Measurements from ENCODE around the gene ZNHIT6.

ZNHIT6 gene

DNA sequence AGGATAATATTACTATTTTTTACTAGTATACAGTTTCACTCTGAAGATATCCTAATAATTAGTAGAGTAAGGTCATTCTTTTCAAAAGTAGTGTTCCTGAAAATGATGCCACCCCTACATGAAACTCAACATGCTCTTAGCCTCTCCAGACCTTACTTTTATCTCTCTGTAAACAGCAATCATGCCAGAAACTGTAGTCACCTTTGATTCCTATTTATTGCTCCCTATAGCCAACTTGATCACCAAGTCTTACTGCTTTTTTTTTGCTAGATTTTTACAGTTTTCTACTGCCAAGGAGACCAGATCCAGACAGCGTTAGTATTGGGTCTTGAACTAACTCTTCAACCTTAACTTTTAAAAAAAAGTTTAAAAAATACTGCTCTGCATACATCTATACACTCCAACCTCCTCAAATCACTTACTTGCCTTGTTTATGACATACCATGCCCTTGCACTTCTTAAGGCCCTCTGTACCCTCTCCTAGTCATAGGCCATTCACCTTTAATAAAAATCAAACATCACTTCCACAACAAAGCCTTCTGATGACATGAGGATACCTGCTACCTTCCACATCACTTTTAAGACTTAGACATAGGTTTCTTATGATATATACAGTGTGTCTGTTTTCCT is 36.1 kb downstream of the ZNHIT6 start:
- H3K36me3 ChIP-seq (ENCODE audit: control insufficient read depth in 4 of 4, insufficient read depth in 4 of 4, low read length in 3 of 4), result peaks cover 17 to 50% (median 33%) of the 10 kb centered on the region in 4 experiments

DNA sequence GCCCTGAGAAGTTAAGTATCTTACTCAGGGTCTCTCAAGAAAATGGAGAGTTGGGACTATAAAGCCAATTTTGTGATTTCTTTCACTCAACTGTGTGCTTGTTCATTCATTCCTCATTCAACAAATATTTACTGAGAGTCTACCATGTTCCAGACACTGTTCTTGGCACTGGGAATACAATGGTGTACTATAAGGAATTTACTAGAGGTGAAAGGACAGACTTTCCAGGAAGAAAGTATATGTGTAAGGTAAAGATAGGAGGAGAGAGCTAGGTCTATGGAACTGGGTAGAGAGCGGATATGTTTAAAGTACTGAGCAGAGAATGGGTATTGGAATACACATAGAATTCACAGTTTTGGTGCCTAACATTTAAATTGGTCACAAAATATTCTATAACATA is 42.3 kb downstream of the ZNHIT6 start:
- WGBS (ENCODE audit: insufficient coverage), result no CpG with 5 or more reads among the region's 1 CpG
- CTCF ChIA-PET, result no interaction called here

More for the DNA sequence above, 36.1 kb downstream of the ZNHIT6 start:
- H3K4me1 ChIP-seq (ENCODE audit: control extremely low read depth in 1 of 4, control insufficient read depth in 4 of 4, insufficient read depth in 4 of 4, low read length in 3 of 4), result no peaks in the 10 kb centered on the region
- no peak overlapping the region for H3K27ac ChIP-seq (ENCODE audit: insufficient read depth in 1 of 2, low read depth in 1 of 2, low read length in 2 of 2, poor library complexity in 1 of 2, severe bottlenecking in 2 of 2)
- WGBS (ENCODE audit: insufficient coverage), result 100% methylated on average over 1 of the region's 1 CpG
- H3K9me3 ChIP-seq (ENCODE audit: control extremely low read depth in 1 of 5, control insufficient read depth in 4 of 5, insufficient read depth in 2 of 5, low read depth in 1 of 5, low read length in 4 of 5), result no peaks in the 10 kb centered on the region
- H3K4me3 ChIP-seq (ENCODE audit: control insufficient read depth in 1 of 7, extremely low read depth in 1 of 7, insufficient read depth in 4 of 7, low read depth in 2 of 7, low read length in 6 of 7), result no peak overlapping the region
- CTCF ChIA-PET, result no interaction called here
- no peaks in the 10 kb centered on the region for H3K27me3 ChIP-seq (replicated peaks in 2 of 5; ENCODE audit: control insufficient read depth in 4 of 5, insufficient read depth in 5 of 5, low read length in 4 of 5)
- POLR2A ChIA-PET, result no interaction called here
- no peak for DNase-seq

DNA sequence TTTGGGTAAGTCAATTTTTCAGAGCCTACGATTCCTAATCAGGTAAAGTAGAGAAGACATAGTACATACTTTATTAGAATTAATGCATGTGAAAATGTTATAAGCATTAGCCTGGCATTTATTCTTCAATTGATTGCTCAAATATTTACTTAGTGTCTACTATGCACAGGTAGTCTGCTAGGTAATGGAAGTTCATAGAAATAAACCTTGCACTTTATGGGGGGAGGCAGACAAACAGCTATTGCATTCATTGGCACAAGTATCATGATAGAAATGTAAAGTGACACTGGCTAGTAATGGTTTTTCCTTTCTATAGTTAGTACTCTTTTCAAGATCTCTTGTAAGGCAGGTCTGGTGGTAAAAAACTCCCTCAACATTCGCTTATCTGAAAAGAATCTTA is 44.9 kb downstream of the ZNHIT6 start:
- CTCF ChIA-PET, result interaction anchor here (1.0 to 1.2 kb wide), 2 partner anchors 9 to 12 kb away, joined by 3 to 4 read pairs; no protein-coding TSS in a partner anchor
- Histone ChIP-seq H3K36me3 (ENCODE audit: control insufficient read depth in 4 of 4, insufficient read depth in 4 of 4, low read length in 3 of 4) (peaks cover 0 to 12% (median 6%) of the 10 kb centered on the region in 4 experiments), H3K4me1 (ENCODE audit: control extremely low read depth in 1 of 4, control insufficient read depth in 4 of 4, insufficient read depth in 4 of 4, low read length in 3 of 4) (no peaks in the 10 kb centered on the region), H3K27me3 (replicated peaks in 2 of 5; ENCODE audit: control insufficient read depth in 4 of 5, insufficient read depth in 5 of 5, low read length in 4 of 5) (no peaks in the 10 kb centered on the region), H3K27ac (ENCODE audit: insufficient read depth in 1 of 2, low read depth in 1 of 2, low read length in 2 of 2, poor library complexity in 1 of 2, severe bottlenecking in 2 of 2) (no peak overlapping the region), H3K4me3 (ENCODE audit: control insufficient read depth in 1 of 7, extremely low read depth in 1 of 7, insufficient read depth in 4 of 7, low read depth in 2 of 7, low read length in 6 of 7) (no peak overlapping the region), H3K9me3 (ENCODE audit: control extremely low read depth in 1 of 5, control insufficient read depth in 4 of 5, insufficient read depth in 2 of 5, low read depth in 1 of 5, low read length in 4 of 5) (no peaks in the 10 kb centered on the region)
- WGBS (ENCODE audit: insufficient coverage), result no CpG with 5 or more reads among the region's 2 CpGs
- POLR2A ChIA-PET, result no interaction called here
- DNase-seq, result no peak

More for the DNA sequence above, 42.3 kb downstream of the ZNHIT6 start:
- H3K4me3 ChIP-seq (ENCODE audit: control insufficient read depth in 1 of 7, extremely low read depth in 1 of 7, insufficient read depth in 4 of 7, low read depth in 2 of 7, low read length in 6 of 7), result no peak overlapping the region
- POLR2A ChIA-PET, result no interaction called here
- H3K27me3 ChIP-seq (replicated peaks in 2 of 5; ENCODE audit: control insufficient read depth in 4 of 5, insufficient read depth in 5 of 5, low read length in 4 of 5), result no peaks in the 10 kb centered on the region
- H3K4me1 ChIP-seq (ENCODE audit: control extremely low read depth in 1 of 4, control insufficient read depth in 4 of 4, insufficient read depth in 4 of 4, low read length in 3 of 4), result no peaks in the 10 kb centered on the region
- H3K36me3 ChIP-seq (ENCODE audit: control insufficient read depth in 4 of 4, insufficient read depth in 4 of 4, low read length in 3 of 4), result peaks cover 7 to 25% (median 16%) of the 10 kb centered on the region in 4 experiments
- no peak overlapping the region for H3K27ac ChIP-seq (ENCODE audit: insufficient read depth in 1 of 2, low read depth in 1 of 2, low read length in 2 of 2, poor library complexity in 1 of 2, severe bottlenecking in 2 of 2)
- H3K9me3 ChIP-seq (ENCODE audit: control extremely low read depth in 1 of 5, control insufficient read depth in 4 of 5, insufficient read depth in 2 of 5, low read depth in 1 of 5, low read length in 4 of 5), result no peaks in the 10 kb centered on the region
- DNase-seq, result no peak

DNA sequence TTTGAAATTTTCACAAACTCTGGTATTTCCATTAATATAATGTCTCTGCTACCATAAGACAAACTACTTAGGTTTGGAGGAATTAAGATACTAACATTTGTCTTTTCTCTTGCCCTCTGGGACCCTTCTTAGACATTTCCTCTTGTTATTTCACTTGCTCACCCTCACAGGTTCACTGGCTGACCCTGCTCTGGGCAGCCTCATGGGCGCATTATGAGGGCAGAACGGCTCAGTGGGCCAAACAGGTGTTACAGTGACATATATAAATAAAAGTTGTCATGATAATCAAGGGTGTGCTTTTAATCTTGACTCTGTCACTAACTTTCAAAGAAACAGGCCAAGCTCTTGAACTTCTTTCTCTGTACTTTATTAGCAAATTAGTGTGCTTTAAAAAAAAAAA is 46.5 kb downstream of the ZNHIT6 start:
- no peaks in the 10 kb centered on the region for H3K9me3 ChIP-seq (ENCODE audit: control extremely low read depth in 1 of 5, control insufficient read depth in 4 of 5, insufficient read depth in 2 of 5, low read depth in 1 of 5, low read length in 4 of 5)
- no peak overlapping the region for H3K27ac ChIP-seq (ENCODE audit: insufficient read depth in 1 of 2, low read depth in 1 of 2, low read length in 2 of 2, poor library complexity in 1 of 2, severe bottlenecking in 2 of 2)
- H3K4me3 ChIP-seq (ENCODE audit: control insufficient read depth in 1 of 7, extremely low read depth in 1 of 7, insufficient read depth in 4 of 7, low read depth in 2 of 7, low read length in 6 of 7), result no peak overlapping the region
- DNase-seq, result no peak
- peaks cover 0 to 9% (median 5%) of the 10 kb centered on the region in 4 experiments for H3K36me3 ChIP-seq (ENCODE audit: control insufficient read depth in 4 of 4, insufficient read depth in 4 of 4, low read length in 3 of 4)
- ChIA-PET CTCF (no interaction called here), POLR2A (no interaction called here)
- H3K4me1 ChIP-seq (ENCODE audit: control extremely low read depth in 1 of 4, control insufficient read depth in 4 of 4, insufficient read depth in 4 of 4, low read length in 3 of 4), result no peaks in the 10 kb centered on the region
- WGBS (ENCODE audit: insufficient coverage), result no CpG with 5 or more reads among the region's 2 CpGs
- no peaks in the 10 kb centered on the region for H3K27me3 ChIP-seq (replicated peaks in 2 of 5; ENCODE audit: control insufficient read depth in 4 of 5, insufficient read depth in 5 of 5, low read length in 4 of 5)

DNA sequence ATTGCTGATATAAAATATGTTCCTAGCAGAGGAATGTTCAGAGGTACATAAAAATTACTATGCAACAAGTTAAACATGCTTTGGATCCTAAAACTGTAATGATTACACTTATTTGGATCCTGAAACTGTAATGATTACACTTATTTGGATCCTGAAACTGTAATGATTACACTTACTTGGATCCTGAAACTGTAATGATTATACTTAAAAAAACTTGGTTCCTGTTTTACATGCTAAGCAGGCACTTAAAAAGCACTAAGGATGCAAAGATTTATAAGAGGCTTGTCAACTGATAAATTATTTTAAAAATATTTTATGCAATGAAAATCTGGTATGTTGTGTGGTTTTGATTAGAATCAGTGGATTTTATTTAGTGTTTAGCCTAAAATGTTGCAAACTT is 47.7 kb downstream of the ZNHIT6 start:
- CTCF ChIA-PET, result no interaction called here
- no peak for DNase-seq
- Histone ChIP-seq H3K4me1 (ENCODE audit: control extremely low read depth in 1 of 4, control insufficient read depth in 4 of 4, insufficient read depth in 4 of 4, low read length in 3 of 4) (no peaks in the 10 kb centered on the region), H3K36me3 (ENCODE audit: control insufficient read depth in 4 of 4, insufficient read depth in 4 of 4, low read length in 3 of 4) (peaks cover 0 to 15% (median 5%) of the 10 kb centered on the region in 4 experiments), H3K27me3 (replicated peaks in 2 of 5; ENCODE audit: control insufficient read depth in 4 of 5, insufficient read depth in 5 of 5, low read length in 4 of 5) (no peaks in the 10 kb centered on the region), H3K4me3 (ENCODE audit: control insufficient read depth in 1 of 7, extremely low read depth in 1 of 7, insufficient read depth in 4 of 7, low read depth in 2 of 7, low read length in 6 of 7) (no peak overlapping the region), H3K27ac (ENCODE audit: insufficient read depth in 1 of 2, low read depth in 1 of 2, low read length in 2 of 2, poor library complexity in 1 of 2, severe bottlenecking in 2 of 2) (no peak overlapping the region), H3K9me3 (ENCODE audit: control extremely low read depth in 1 of 5, control insufficient read depth in 4 of 5, insufficient read depth in 2 of 5, low read depth in 1 of 5, low read length in 4 of 5) (no peaks in the 10 kb centered on the region)
- POLR2A ChIA-PET, result no interaction called here

DNA sequence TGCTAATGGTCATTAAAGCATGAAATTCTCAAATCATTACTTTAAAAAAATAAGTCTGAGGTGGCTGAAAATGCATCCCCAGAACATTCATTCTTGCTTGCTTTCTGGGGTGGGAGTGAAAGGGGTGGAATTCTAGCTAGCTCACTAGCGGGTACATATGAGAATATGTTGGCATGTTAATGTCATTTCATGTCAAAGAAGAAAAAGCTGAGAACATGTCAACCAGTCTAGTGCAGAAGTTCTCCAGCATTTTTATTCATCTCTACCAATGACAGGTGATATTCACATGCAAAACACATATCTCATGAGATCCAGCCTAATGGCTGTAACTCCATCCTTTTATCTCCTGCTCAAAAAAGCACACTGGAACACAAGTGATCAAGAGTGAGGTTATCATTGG is 49.1 kb downstream of the ZNHIT6 start:
- Histone ChIP-seq H3K4me1 (ENCODE audit: control extremely low read depth in 1 of 4, control insufficient read depth in 4 of 4, insufficient read depth in 4 of 4, low read length in 3 of 4) (no peaks in the 10 kb centered on the region), H3K36me3 (ENCODE audit: control insufficient read depth in 4 of 4, insufficient read depth in 4 of 4, low read length in 3 of 4) (peaks cover 3 to 22% (median 9%) of the 10 kb centered on the region in 4 experiments), H3K9me3 (ENCODE audit: control extremely low read depth in 1 of 5, control insufficient read depth in 4 of 5, insufficient read depth in 2 of 5, low read depth in 1 of 5, low read length in 4 of 5) (no peaks in the 10 kb centered on the region), H3K4me3 (ENCODE audit: control insufficient read depth in 1 of 7, extremely low read depth in 1 of 7, insufficient read depth in 4 of 7, low read depth in 2 of 7, low read length in 6 of 7) (no peak overlapping the region), H3K27me3 (replicated peaks in 2 of 5; ENCODE audit: control insufficient read depth in 4 of 5, insufficient read depth in 5 of 5, low read length in 4 of 5) (no peaks in the 10 kb centered on the region), H3K27ac (ENCODE audit: insufficient read depth in 1 of 2, low read depth in 1 of 2, low read length in 2 of 2, poor library complexity in 1 of 2, severe bottlenecking in 2 of 2) (no peak overlapping the region)
- POLR2A ChIA-PET, result no interaction called here
- 100% methylated on average over 1 of the region's 1 CpG for WGBS (ENCODE audit: insufficient coverage)
- CTCF ChIA-PET, result no interaction called here
- DNase-seq, result no peak

DNA sequence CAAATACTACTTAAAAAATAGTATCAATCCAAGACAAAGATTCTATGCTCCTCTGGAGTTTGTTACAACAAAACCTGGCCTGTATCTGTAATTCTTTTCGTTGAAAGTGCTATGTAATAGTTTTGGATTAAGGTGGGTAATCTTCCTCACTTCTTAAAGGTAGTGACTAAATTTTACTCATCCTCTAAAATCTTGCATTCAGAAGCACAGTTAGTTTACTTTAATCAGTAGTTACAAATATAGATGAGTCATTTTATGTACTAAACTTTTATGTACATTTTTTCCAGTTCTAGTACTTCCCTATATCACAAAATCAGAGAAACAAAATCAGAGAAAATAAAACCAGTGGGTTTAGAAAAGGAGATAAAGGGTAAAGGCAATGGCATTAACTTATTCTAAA is 51.3 kb downstream of the ZNHIT6 start:
- Histone ChIP-seq H3K27me3 (replicated peaks in 2 of 5; ENCODE audit: control insufficient read depth in 4 of 5, insufficient read depth in 5 of 5, low read length in 4 of 5) (no peaks in the 10 kb centered on the region), H3K4me1 (ENCODE audit: control extremely low read depth in 1 of 4, control insufficient read depth in 4 of 4, insufficient read depth in 4 of 4, low read length in 3 of 4) (no peaks in the 10 kb centered on the region), H3K4me3 (ENCODE audit: control insufficient read depth in 1 of 7, extremely low read depth in 1 of 7, insufficient read depth in 4 of 7, low read depth in 2 of 7, low read length in 6 of 7) (no peak overlapping the region), H3K27ac (ENCODE audit: insufficient read depth in 1 of 2, low read depth in 1 of 2, low read length in 2 of 2, poor library complexity in 1 of 2, severe bottlenecking in 2 of 2) (no peak overlapping the region), H3K36me3 (ENCODE audit: control insufficient read depth in 4 of 4, insufficient read depth in 4 of 4, low read length in 3 of 4) (peaks cover 4 to 37% (median 22%) of the 10 kb centered on the region in 4 experiments), H3K9me3 (ENCODE audit: control extremely low read depth in 1 of 5, control insufficient read depth in 4 of 5, insufficient read depth in 2 of 5, low read depth in 1 of 5, low read length in 4 of 5) (no peaks in the 10 kb centered on the region)
- ChIA-PET CTCF (no interaction called here), POLR2A (no interaction called here)
- WGBS (ENCODE audit: insufficient coverage), result no CpG with 5 or more reads among the region's 1 CpG
- no peak for DNase-seq
